ENCODE data around the gene POLD2. TPM values are rescaled to one million over a fixed set of nuclear protein-coding genes. Genes with fewer than 3 reads are reported as not detected.

POLD2 gene
- total RNA-seq, 6 experiments from 2014 or later, result 36.4 to 73.4 (median 57.3) TPM

DNA sequence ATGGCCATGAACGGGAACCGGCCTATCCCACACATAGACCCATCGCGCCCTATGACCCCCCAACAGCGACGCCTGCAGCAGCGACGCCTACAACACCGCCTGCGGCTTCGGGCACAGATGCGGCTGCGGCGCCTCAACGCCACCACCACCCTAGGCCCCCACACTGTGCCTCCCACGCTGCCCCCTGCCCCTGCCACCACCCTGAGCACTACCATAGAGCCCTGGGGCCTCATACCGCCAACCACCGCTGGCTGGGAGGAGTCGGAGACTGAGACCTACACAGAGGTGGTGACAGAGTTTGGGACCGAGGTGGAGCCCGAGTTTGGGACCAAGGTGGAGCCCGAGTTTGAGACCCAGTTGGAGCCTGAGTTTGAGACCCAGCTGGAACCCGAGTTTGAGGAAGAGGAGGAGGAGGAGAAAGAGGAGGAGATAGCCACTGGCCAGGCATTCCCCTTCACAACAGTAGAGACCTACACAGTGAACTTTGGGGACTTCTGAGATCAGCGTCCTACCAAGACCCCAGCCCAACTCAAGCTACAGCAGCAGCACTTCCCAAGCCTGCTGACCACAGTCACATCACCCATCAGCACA is 9.5 kb downstream of the POLD2 start:
- intact Hi-C loops (cut with DNase I), result no loop called here
- H3K9me3 ChIP-seq, result no peaks in the 10 kb centered on the region
- H3K4me3 ChIP-seq, result no peak overlapping the region
- ATAC-seq (no peak), DNase-seq (no peak)
- TF ChIP-seq, protein P1, sequence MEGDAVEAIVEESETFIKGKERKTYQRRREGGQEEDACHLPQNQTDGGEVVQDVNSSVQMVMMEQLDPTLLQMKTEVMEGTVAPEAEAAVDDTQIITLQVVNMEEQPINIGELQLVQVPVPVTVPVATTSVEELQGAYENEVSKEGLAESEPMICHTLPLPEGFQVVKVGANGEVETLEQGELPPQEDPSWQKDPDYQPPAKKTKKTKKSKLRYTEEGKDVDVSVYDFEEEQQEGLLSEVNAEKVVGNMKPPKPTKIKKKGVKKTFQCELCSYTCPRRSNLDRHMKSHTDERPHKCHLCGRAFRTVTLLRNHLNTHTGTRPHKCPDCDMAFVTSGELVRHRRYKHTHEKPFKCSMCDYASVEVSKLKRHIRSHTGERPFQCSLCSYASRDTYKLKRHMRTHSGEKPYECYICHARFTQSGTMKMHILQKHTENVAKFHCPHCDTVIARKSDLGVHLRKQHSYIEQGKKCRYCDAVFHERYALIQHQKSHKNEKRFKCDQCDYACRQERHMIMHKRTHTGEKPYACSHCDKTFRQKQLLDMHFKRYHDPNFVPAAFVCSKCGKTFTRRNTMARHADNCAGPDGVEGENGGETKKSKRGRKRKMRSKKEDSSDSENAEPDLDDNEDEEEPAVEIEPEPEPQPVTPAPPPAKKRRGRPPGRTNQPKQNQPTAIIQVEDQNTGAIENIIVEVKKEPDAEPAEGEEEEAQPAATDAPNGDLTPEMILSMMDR (IDR thresholded peaks at IDR 0.05), result no peak
- no peak for TF ChIP-seq POLR2A (IDR thresholded peaks at IDR 0.05)
- no peaks in the 10 kb centered on the region for H3K27me3 ChIP-seq
- no peaks in the 10 kb centered on the region for H3K36me3 ChIP-seq
- H3K27ac ChIP-seq, result no peak overlapping the region
- H3K4me1 ChIP-seq, result no peaks in the 10 kb centered on the region
- WGBS (ENCODE audit: insufficient coverage, low coverage, low lambda C conversion rate, missing lambda C conversion rate), result 96% methylated on average over 5 of the region's 24 CpGs

DNA sequence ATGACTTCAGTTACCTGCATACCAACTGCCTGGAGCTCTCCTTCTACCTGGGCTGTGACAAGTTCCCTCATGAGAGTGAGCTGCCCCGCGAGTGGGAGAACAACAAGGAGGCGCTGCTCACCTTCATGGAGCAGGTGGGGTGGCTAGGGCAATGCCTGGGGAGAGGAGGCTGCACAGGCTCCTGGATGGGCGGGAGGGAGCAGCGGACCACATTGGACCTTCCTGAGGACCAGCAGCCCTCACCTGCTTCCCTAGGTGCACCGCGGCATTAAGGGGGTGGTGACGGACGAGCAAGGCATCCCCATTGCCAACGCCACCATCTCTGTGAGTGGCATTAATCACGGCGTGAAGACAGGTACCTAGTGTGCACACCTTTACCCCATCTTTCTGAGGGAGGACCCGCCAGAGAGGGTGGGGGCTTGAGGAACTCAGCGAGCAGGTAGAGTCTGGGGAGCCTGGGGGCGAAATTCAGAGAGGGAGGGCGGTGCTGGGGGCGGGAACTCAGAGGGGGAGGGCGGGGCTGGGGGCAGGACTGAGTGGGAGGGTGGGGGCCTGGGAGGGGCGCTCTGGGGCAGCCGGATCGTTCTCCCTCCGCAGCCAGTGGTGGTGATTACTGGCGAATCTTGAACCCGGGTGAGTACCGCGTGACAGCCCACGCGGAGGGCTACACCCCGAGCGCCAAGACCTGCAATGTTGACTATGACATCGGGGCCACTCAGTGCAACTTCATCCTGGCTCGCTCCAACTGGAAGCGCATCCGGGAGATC is 10.2 kb downstream of the POLD2 start:
- Histone ChIP-seq H3K4me3 (no peak overlapping the region), H3K36me3 (no peaks in the 10 kb centered on the region), H3K27ac (no peak overlapping the region), H3K9me3 (no peaks in the 10 kb centered on the region), H3K27me3 (no peaks in the 10 kb centered on the region), H3K4me1 (no peaks in the 10 kb centered on the region)
- TF ChIP-seq, protein P1 (IDR thresholded peaks at IDR 0.05), result no peak
- TF ChIP-seq POLR2A (IDR thresholded peaks at IDR 0.05), result no peak
- ATAC-seq, result no peak
- intact Hi-C loops (cut with DNase I), result no loop called here
- no peak for DNase-seq
- no CpG with 5 or more reads among the region's 34 CpGs for WGBS (ENCODE audit: insufficient coverage, low coverage, low lambda C conversion rate, missing lambda C conversion rate)

DNA sequence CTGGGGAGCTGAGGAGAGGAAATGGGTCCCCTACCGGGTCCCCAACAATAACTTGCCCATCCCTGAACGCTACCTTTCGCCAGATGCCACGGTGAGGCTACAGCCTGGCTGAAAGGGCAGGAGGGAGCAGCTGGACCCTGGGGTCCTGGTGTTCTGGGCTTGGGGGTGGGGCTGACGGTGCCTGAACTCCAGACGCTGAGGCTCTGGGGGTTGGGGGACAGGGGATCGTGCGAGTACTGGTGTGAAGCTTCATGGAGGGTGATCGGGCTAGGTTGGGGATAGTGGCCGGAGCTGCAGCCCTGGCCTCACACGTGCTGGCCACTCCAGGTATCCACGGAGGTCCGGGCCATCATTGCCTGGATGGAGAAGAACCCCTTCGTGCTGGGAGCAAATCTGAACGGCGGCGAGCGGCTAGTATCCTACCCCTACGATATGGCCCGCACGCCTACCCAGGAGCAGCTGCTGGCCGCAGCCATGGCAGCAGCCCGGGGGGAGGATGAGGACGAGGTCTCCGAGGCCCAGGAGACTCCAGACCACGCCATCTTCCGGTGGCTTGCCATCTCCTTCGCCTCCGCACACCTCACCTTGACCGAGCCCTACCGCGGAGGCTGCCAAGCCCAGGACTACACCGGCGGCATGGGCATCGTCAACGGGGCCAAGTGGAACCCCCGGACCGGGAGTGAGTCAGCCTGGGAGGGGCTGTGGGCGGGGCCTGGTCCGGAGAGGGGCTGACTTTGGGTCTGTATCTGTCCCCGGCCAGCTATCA is 10.9 kb downstream of the POLD2 start:
- 52% methylated on average over 3 of the region's 41 CpGs for WGBS (ENCODE audit: insufficient coverage, low coverage, low lambda C conversion rate, missing lambda C conversion rate)
- Histone ChIP-seq H3K4me1 (no peaks in the 10 kb centered on the region), H3K9me3 (no peaks in the 10 kb centered on the region), H3K27me3 (no peaks in the 10 kb centered on the region), H3K4me3 (no peak overlapping the region), H3K27ac (no peak overlapping the region), H3K36me3 (no peaks in the 10 kb centered on the region)
- intact Hi-C loops (cut with DNase I), result no loop called here
- TF ChIP-seq, protein P1 (IDR thresholded peaks at IDR 0.05), result no peak
- TF ChIP-seq POLR2A (IDR thresholded peaks at IDR 0.05), result no peak
- DNase-seq (no peak), ATAC-seq (peak in 2 of 4 donors; percentile 14 to 29)

DNA sequence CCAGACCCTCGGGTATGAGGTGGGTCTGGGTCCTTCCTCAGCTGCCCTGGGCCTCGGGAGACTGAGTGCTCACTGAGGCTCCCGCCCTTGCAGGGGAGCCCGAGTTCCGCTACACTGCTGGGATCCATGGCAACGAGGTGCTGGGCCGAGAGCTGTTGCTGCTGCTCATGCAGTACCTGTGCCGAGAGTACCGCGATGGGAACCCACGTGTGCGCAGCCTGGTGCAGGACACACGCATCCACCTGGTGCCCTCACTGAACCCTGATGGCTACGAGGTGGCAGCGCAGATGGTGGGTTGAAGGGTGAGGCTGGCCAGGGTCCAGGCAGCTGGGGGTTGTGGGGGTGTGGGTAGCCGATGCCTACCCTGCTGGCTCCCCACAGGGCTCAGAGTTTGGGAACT is 11.6 kb downstream of the POLD2 start:
- Histone ChIP-seq H3K27ac (no peak overlapping the region), H3K4me1 (no peaks in the 10 kb centered on the region), H3K9me3 (no peaks in the 10 kb centered on the region), H3K27me3 (no peaks in the 10 kb centered on the region), H3K4me3 (no peak overlapping the region), H3K36me3 (no peaks in the 10 kb centered on the region)
- intact Hi-C loops (cut with DNase I), result no loop called here
- 67% methylated on average over 3 of the region's 16 CpGs for WGBS (ENCODE audit: insufficient coverage, low coverage, low lambda C conversion rate, missing lambda C conversion rate)
- TF ChIP-seq POLR2A (IDR thresholded peaks at IDR 0.05), result no peak
- TF ChIP-seq, protein P1 (IDR thresholded peaks at IDR 0.05), result no peak
- DNase-seq (no peak), ATAC-seq (no peak)
